Measurements from ENCODE around the gene TRIM69. TPM values are rescaled to one million over a fixed set of nuclear protein-coding genes. Genes with fewer than 3 reads are reported as not detected.

Gene TRIM69
- total and polyA plus RNA-seq, 4 donors: 11.2 to 26.4 (median 17.2) TPM

DNA sequence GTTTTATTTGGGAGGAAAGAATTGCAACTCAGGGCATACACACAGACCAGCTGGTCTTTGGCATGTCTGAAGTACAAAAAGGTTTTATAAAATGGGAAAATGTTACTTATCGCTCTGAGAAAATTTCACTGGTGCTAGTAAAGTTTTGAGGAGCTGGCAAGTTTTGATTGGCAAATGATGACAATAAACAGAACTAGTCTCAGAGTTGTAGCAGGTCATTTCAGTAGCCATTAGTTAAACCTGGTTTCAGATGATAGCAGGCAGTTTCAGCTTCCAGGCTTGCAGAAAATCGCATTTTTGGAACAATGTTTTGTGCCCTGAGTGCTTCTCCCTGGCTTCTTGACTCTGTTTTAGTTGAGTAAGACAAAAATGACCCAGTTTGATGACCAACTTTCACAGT lies 14.3 kb upstream of the TRIM69 start:
- no peaks in the 10 kb centered on the region for H3K9me3 ChIP-seq (ENCODE audit: control insufficient read depth in 4 of 4, insufficient read depth in 3 of 4, low read length in 3 of 4)
- H3K27ac ChIP-seq (ENCODE audit: low read depth in 1 of 2, low read length in 1 of 2): no peak overlapping the region
- no peak overlapping the region for H3K9ac ChIP-seq (ENCODE audit: insufficient read depth in 1 of 2, low read length in 2 of 2)
- WGBS, 2 donors: 81 to 96% methylated on average over 2 of the region's 2 CpGs
- no peaks in the 10 kb centered on the region for H3K27me3 ChIP-seq (ENCODE audit: control insufficient read depth in 3 of 3, insufficient read depth in 3 of 3, low read length in 2 of 3)
- DNase-seq: no peak
- H3K4me1 ChIP-seq (ENCODE audit: control insufficient read depth in 5 of 5, insufficient read depth in 5 of 5, low read length in 5 of 5): peaks cover 0 to 6% (median 0%) of the 10 kb centered on the region in 5 donors
- peaks cover 5 to 14% (median 9%) of the 10 kb centered on the region in 4 donors for H3K36me3 ChIP-seq (ENCODE audit: control insufficient read depth in 4 of 4, insufficient read depth in 4 of 4, low read length in 4 of 4)
- TF ChIP-seq, protein P1, sequence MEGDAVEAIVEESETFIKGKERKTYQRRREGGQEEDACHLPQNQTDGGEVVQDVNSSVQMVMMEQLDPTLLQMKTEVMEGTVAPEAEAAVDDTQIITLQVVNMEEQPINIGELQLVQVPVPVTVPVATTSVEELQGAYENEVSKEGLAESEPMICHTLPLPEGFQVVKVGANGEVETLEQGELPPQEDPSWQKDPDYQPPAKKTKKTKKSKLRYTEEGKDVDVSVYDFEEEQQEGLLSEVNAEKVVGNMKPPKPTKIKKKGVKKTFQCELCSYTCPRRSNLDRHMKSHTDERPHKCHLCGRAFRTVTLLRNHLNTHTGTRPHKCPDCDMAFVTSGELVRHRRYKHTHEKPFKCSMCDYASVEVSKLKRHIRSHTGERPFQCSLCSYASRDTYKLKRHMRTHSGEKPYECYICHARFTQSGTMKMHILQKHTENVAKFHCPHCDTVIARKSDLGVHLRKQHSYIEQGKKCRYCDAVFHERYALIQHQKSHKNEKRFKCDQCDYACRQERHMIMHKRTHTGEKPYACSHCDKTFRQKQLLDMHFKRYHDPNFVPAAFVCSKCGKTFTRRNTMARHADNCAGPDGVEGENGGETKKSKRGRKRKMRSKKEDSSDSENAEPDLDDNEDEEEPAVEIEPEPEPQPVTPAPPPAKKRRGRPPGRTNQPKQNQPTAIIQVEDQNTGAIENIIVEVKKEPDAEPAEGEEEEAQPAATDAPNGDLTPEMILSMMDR (IDR thresholded peaks at IDR 0.05; ENCODE audit: control extremely low read depth, extremely low read depth): no peak
- H3K4me3 ChIP-seq: no peak overlapping the region
- ATAC-seq (ENCODE audit: insufficient read depth, low FRiP score): no peak

DNA sequence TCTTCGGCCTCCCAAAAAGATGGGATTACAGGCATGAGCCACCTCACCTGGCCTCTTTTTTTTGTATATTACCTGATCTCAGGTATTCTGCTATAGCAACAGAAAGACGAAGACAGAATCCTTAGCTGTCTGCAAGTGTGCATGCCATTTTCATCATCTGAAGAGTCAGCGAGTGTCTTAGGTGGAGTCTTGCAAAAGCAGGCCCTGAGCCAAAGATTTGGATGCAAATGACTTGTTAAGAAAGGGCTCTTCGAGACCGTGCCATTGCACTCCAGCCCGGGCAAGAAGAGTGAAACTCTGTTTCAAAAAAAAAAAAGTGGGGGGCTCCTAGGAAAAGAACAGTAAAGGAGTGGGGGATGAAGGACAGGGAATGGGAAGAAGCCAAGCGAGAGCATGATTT lies 10.2 kb upstream of the TRIM69 start:
- peaks cover 0 to 13% (median 3%) of the 10 kb centered on the region in 5 donors for H3K4me1 ChIP-seq (ENCODE audit: control insufficient read depth in 5 of 5, insufficient read depth in 5 of 5, low read length in 5 of 5)
- H3K36me3 ChIP-seq (ENCODE audit: control insufficient read depth in 4 of 4, insufficient read depth in 4 of 4, low read length in 4 of 4): no peaks in the 10 kb centered on the region
- ATAC-seq (ENCODE audit: insufficient read depth, low FRiP score) (no peak), DNase-seq (no peak)
- 35 to 40% methylated on average over 7 of the region's 7 CpGs for WGBS, 2 donors
- no peaks in the 10 kb centered on the region for H3K27me3 ChIP-seq (ENCODE audit: control insufficient read depth in 3 of 3, insufficient read depth in 3 of 3, low read length in 2 of 3)
- H3K4me3 ChIP-seq: no peak overlapping the region
- no peaks in the 10 kb centered on the region for H3K9me3 ChIP-seq (ENCODE audit: control insufficient read depth in 4 of 4, insufficient read depth in 3 of 4, low read length in 3 of 4)
- TF ChIP-seq, protein P1 (IDR thresholded peaks at IDR 0.05; ENCODE audit: control extremely low read depth, extremely low read depth): no peak
- H3K9ac ChIP-seq (ENCODE audit: insufficient read depth in 1 of 2, low read length in 2 of 2): no peak overlapping the region
- peak overlapping the region; percentile 62 to 73 for H3K27ac ChIP-seq (ENCODE audit: low read depth in 1 of 2, low read length in 1 of 2)

DNA sequence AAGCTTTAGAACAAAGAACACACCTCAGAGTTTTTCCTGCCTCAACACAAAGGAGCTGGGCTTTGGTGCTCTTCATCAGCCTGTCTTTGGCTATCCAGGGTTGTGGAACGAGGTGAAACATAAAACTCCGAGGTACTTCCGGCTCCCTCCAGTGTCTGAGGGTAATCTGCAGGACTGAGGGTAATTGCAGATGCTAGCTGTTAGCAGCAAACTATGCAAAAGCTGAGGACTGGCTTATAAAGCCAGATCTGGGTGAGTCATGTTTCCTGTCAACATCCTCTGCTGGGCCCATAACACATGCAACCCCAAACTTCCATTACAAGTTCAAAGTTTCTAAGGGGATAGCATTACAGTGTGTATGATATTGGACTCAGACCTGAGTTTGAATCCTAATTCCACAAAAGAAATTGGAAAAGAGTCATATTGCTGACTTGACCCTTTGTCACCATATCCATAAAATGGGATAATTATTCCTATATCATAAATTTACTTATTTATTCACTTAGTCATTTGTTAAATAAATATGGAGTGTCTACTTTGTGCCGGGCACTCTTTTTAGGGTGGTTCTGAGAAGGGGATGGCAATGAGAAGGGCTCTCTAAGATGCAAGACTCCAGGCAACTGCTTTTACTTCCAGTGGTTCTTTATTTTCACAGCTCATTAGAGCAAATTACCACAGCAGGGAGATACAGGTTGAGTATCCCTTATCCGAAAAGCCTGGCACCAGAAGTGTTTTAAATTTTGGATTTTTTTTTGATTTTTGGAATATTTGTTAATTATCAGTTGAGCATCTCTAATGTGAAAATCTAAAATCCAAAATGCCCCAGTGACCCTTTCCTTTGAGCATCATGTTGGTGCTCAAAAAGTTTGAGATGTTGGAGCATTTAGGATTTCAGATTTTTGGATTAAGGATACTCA lies 9.5 kb upstream of the TRIM69 start:
- peak; percentile 38 for ATAC-seq (ENCODE audit: insufficient read depth, low FRiP score)
- peak in 2 of 3 donors; percentile 28 to 36 for DNase-seq
- Histone ChIP-seq H3K9me3 (ENCODE audit: control insufficient read depth in 4 of 4, insufficient read depth in 3 of 4, low read length in 3 of 4) (no peaks in the 10 kb centered on the region), H3K36me3 (ENCODE audit: control insufficient read depth in 4 of 4, insufficient read depth in 4 of 4, low read length in 4 of 4) (peaks cover 0 to 6% (median 3%) of the 10 kb centered on the region in 4 donors), H3K4me3 (no peak overlapping the region), H3K9ac (ENCODE audit: insufficient read depth in 1 of 2, low read length in 2 of 2) (no peak overlapping the region), H3K27ac (ENCODE audit: low read depth in 1 of 2, low read length in 1 of 2) (peak overlapping the region; percentile 66 to 73), H3K4me1 (ENCODE audit: control insufficient read depth in 5 of 5, insufficient read depth in 5 of 5, low read length in 5 of 5) (peaks cover 0 to 17% (median 3%) of the 10 kb centered on the region in 5 donors), H3K27me3 (ENCODE audit: control insufficient read depth in 3 of 3, insufficient read depth in 3 of 3, low read length in 2 of 3) (no peaks in the 10 kb centered on the region)
- 24 to 26% methylated on average over 5 of the region's 5 CpGs for whole genome bisulfite sequencing, 2 donors
- TF ChIP-seq, protein P1 (IDR thresholded peaks at IDR 0.05; ENCODE audit: control extremely low read depth, extremely low read depth): no peak

Data from lung (tissue), 12 donors.